GM18519 (cell line): Measurements from ENCODE around the gene CASP8.
A peak's percentile ranks its signal among the peaks of the same experiment; 100 is the strongest.

Experiments used
- ATAC-seq: cut with Tn5 transposase; IDR thresholded peaks from one replicate; pipeline ENCODE4 v1.9.1; 2021; ENCODE audit warnings: mild to moderate bottlenecking, moderate library complexity; ENCODE audit not compliant: unreplicated experiment, low FRiP score

The CASP8 gene

GRCh38 chr2:201260302-201260800, at the start of gene CASP8:
CASP8 (plus strand) TSS chr2:201260536; CDS start chr2:201266487, 5,951 bp downstream.
- peak; percentile 32 for ATAC-seq

DNA sequence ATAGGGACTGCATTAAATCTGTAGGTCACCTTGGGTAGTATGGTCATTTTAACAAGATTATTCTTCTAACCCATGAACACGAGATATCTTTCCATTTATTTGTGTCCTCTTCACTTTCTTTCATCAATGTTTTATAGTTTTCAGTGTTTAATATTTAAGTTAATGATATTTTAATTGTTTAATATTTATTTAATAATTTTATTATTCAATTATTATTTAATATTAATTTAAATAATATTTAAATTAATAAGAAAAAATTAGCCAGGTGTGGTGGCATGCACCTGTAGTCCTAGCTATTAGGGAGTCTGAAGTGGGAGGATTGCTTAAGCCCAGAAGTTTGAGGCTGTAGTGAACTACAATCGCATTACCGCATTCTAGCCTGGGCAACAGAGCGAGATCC, 44.4 kb upstream of the CASP8 start:
- no peak for ATAC-seq

DNA sequence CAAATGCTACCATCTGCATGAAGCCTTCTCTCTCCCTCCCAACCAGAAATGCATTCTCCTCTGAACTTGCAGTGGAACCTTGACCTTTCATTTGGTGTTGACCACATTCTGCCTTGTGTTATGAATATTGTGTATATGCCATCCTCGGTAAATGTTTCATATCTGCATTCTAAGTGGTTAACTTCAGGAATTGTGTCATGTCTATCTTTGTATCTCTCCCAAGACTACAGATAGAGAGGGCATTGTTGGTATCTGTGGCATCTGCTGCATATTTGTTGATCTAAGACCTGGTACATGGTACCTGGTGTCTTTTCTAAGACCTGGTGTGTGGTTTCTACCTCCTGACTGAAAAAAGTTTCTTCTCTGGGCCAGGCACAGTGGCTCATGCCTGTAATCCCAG, 43.4 kb upstream of the CASP8 start:
- no peak for ATAC-seq

- ATAC-seq = no peak
Observed at GRCh38 chr2:201218780-201219179, 41.6 kb upstream of the CASP8 start.

- ATAC-seq = no peak
Observed at GRCh38 chr2:201219328-201220096, 40.8 kb upstream of the CASP8 start.

DNA sequence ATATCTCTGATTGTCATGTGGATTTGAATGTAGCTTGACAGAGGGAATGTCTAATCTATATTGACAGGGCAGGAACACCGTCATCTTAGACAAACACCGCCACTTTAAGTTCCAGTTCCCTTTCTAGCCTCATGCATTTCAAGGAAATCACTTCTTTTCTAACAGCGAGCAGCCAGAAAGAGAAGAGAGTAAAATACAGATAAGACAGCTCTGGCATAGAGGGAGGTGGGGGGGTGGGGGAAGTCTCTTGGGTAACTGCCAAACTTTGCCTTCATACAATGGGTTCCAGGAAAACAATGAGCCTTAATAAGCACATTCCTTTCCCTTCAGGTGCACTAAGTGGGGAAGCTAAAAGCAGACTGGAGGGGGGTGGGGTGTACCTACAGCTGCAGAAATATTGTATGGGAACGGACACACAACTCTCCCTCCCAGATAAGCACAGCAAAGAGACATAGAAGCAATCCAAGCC, 40.2 kb upstream of the CASP8 start:
- ATAC-seq = no peak

DNA sequence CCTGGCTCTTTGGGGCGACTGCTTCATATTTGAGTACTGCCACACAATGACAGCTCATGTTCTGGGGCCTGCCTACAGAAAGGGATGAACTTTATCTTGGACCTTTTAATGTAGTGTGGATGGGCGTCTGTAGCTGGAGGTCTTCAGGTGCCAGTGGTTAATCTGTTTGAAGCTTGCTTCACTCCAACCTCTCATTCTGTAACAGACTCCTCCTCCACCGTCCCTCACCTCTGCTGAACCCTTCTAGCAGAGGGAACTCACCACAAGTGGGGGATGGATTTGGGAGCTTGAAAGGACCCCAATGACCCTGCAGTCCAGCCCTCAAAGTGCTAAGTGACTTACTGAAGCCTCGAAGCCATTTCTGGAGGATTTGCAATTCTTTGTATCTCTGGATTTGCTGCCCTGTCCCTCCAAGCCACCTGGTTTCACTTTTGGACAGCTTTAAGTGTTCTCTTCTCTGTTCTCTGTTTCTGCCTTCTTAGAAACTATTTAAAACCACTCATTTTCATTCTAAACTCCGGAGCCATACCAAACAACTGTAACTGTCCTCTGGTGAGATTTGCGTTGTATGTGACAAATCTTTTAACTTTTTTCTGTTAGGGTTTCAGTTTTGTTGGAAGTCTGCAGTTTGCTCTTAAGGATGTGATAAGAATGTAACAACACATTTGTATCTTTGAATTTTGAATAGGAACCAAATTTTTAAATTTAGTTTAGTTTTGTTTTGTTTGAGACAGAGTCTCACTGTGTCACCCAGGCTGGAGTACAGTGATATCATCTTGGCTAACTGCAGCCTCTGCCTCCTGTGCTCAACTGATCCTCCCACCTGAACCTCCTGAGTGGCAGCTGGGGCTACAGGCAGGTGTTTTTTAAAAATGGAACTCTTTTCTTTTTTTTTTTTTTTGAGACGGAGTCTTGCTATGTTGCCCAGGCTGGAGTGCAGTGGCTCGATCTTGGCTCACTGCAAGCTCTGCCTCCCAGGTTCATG, 37.0 kb upstream of the CASP8 start:
- peak; percentile 71 for ATAC-seq

DNA sequence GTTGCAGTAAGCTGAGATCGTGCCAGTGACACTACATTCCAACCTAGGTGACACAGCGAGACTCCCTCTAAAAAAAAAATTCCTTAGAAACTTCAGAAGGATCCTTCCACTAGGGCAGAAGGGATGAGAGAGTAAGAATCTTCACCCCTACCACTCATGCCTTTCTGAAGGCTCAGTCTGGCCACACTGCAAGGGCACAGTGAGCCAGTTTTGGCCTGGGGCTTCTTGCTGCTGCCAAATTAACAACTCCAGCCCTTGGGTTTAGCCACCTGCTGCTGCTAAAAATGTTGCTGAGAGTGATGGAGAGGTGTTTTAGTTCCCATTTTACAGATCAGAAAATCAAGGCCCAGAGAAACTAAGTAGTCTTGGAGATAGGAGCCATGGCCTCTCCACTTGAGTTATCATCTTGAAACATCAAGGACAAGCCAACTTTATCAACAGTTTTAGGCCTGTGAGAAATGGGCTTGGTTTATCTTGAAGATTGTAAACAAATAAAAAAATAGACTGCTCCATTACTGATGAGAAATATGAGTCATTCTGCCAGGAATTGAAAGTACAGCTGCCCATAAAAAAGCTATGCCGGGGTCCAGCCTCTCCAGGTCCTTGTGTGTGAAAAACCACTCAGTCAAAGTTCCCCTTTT, 31.9 kb upstream of the CASP8 start:
- no peak for ATAC-seq

DNA sequence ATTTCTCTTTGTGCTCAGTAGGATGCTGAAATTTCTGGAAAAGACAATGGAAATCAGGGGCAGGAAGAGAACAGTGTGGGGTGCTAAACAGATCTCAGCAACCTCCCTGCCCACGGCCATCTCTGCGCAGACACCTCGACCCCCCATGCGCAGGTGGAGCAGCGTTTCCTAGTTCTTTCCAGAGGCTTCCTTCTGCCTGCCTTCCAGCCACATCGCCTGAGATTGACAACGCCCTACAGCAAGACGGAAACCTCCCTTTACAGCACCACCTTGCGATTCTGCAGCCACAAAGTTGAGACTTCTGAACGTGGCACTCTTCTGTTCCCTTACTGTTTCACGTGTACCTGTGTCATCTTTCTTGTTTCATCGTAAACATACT, 31.4 kb upstream of the CASP8 start:
- ATAC-seq = no peak

DNA sequence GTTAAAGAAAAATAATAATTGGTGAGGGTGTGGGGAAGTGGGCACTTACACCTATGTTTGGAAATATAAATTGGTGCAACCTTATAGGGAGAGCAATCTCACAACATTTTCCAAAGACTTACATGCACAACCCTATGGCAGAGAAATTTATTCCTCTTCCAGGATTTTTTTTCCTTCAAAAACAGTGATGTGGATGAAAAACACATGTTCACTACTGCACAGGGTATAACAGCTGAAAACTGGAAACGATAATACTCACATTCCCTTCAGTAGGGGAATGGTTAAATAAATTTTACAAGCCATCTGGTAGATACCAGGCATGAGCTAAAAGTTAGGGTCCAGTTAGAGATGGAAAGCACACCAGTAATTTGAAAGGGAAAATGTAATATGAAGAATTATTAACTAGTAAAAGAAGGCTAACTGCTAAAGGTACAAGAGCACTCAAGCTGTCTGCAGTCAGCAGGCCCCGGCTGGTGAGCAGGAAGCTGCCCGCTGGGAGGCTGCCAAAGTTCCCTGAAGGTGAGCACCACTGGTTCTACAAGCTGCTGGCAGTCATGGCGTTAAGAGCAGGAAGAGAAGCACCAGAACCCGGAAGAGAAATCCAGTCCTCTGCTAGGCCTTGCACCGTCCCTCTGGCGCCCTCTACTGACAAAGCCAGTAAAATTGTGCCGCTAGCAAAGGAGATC, 28.4 kb upstream of the CASP8 start:
- ATAC-seq = peak; percentile 37

GRCh38 chr2:201232467-201232815, 27.9 kb upstream of the CASP8 start:
- ATAC-seq = no peak

DNA sequence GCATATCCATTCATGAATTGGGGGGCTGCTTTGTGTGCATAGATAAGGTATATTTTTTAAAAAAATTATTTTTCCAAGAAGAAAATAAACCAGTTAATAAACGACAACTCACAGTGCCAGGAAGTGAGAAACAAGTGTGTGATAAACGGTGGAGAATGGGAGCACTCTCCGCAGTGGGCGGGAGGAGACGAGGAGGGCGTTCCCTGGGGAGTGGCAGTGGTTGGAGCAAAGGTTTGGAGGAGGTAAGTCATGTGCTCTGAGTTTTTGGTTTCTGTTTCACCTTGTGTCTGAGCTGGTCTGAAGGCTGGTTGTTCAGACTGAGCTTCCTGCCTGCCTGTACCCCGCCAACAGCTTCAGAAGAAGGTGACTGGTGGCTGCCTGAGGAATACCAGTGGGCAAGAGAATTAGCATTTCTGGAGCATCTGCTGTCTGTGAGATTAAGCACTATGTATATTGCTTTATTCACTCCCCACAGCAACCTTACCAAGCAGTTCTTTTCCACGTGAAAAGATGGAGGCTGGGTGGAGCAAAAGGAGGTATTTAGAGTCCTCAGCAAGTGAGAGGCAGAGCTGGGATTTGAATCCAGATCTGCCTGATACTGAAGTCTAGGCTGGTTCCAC, 27.0 kb upstream of the CASP8 start:
- ATAC-seq = peak; percentile 80

DNA sequence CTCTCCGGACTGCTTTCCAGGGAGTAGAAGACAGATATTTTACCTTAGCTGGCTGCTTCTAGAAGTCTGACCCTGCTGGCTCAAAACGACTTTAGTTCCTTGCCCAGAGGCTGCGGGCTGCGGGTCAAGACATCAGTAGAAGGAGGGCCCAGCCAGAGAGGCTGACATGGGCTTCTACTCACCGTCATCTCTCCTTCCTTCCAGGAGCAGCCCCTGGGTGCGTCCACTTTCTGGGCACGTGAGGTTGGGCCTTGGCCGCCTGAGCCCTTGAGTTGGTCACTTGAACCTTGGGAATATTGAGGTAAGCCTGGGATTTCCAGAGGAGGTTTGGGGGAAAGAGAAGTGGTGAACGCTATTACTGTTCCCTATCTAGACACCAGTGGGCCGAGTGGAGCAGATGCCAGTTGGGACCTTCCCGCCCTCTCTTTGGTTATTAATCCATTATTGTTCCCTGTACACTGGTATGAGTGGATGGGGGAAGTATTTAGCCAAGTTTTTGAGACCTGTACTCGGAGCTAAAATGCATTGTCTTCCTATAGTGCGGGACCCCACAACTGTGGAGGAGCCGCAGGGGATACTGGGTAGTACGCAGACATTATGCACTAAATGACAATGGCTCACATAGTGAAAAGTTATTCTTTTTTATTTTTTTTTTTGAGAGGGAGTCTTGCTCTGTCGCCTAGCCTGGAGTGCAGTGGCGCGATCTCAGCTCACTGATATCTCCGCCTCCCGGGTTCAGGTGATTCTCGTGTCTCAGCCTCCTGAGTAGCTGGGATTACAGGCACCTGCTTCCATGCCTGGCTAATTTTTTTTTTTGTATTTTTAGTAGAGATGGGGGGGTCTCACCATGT, 26.3 kb upstream of the CASP8 start:
- ATAC-seq = no peak

DNA sequence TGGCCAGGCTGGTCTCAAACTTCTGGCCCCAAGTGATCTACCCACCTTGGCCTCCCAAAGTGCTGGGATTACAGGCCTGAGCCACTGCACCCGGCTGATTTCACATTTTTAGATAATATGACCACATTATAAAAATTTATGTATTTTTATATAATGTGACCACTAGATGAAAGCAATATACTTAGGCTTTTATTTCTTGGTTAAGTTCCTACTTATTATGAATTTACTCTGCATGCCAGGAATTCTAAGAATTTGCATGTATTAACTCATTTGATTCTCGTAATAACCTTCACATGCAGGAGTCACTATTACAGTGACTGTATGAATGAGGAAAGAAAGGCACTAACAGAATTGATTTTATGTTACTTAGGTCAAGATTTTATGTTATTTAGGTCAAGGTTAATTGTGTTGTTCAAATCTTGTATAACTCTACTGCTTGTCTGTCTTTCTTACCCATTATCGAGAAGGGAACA, 25.6 kb upstream of the CASP8 start:
- ATAC-seq = no peak

DNA sequence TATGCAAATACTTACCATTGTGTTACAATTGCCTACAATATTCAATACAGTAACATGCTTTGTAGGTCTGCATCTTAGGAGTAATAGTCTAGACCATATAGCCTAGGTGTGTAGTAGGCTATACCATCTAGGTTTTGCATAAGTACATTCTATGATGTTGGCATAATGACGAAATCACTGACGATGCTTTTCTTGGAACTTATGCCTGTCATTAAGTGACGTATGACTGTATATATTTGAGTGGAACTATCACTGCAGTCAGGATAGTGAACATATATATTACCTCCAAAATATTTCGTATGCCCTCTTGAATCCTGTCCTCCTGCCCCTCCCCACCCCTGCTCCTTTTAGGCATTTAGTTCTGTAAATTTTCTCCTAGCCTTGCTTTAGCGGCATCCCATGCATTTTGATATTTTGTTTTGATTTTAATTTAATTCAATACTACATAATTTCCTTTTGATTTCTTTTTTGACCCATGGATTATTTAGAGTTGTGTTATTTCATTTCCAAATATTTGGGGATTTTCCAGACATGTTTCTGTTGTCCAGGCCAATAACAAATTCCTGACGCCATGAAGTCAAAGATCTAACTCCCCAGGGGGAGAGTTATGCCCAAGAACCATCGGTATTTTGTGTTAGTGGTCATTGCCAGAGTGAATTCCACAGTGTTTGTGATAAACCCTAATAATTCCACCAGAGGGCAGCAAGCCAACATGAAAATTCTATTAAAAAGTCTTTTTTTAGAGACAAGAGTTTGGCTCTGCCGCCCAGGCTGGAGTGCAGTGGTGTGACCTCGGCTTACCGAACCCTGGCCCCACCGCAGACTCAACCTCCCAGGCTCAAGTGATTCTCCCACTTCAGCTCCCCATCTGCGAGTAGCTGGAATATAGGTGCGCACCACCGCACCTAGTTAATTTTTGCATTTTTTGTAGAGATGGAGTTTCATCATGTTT, 24.2 kb upstream of the CASP8 start:
- ATAC-seq = no peak

GRCh38 chr2:201237486-201238123, 22.7 kb upstream of the CASP8 start:
- ATAC-seq = no peak
